Osteoblast (primary cell): ENCODE data around the gene MEF2D. TPM values are rescaled to one million over a fixed set of nuclear protein-coding genes. Genes with fewer than 3 reads are reported as not detected.

ENCODE experiments used
- DNase-seq: peaks from one replicate; pipeline ENCODE4 v3.0.0; 2011; ENCODE audit warnings: low spot score, mixed read lengths; ENCODE audit not compliant: insufficient read length; ENCODE audit errors: missing footprints
- H2AFZ ChIP-seq: 2 replicates; pipeline ENCODE4 v1.6.0; 2011; ENCODE audit warnings: mild to moderate bottlenecking, low read length
- H3K27ac ChIP-seq: 2 replicates; pipeline ENCODE4 v1.5.1; 2011; ENCODE audit warnings: mild to moderate bottlenecking, low read depth, low read length, moderate library complexity
- H3K27me3 ChIP-seq: 2 replicates; pipeline ENCODE4 v1.6.0; 2012; ENCODE audit warnings: mild to moderate bottlenecking, control low read depth, inconsistent platforms, low read length, moderate library complexity; ENCODE audit not compliant: insufficient read depth
- H3K36me3 ChIP-seq: 2 replicates; pipeline ENCODE4 v1.5.1; 2011; ENCODE audit warnings: mild to moderate bottlenecking, low read length, control low read depth, moderate library complexity; ENCODE audit not compliant: insufficient read depth
- H3K4me1 ChIP-seq: 2 replicates; pipeline ENCODE4 v1.5.1; 2011; ENCODE audit warnings: mild to moderate bottlenecking, low read length, control low read depth, moderate library complexity; ENCODE audit not compliant: insufficient read depth
- H3K4me2 ChIP-seq: 2 replicates; pipeline ENCODE4 v1.6.0; 2011; ENCODE audit warnings: mild to moderate bottlenecking, low read length; ENCODE audit not compliant: insufficient read depth
- H3K4me3 ChIP-seq: fragments of 200-600 bp; sonication (generic); 3 replicates; pipeline ENCODE4 v1.5.1; 2012; ENCODE audit warnings: mild to moderate bottlenecking, low read length, inconsistent platforms; ENCODE audit not compliant: insufficient read depth
- H3K79me2 ChIP-seq: 2 replicates; pipeline ENCODE4 v1.6.0; 2012; ENCODE audit warnings: mild to moderate bottlenecking, low read length, control low read depth, inconsistent platforms; ENCODE audit not compliant: insufficient read depth
- H3K9me3 ChIP-seq: 2 replicates; pipeline ENCODE4 v1.5.1; 2011; ENCODE audit warnings: low read depth, low read length, control low read depth
- H4K20me1 ChIP-seq: 2 replicates; pipeline ENCODE4 v1.6.0; 2012; ENCODE audit warnings: mild to moderate bottlenecking, low read length, control low read depth; ENCODE audit not compliant: insufficient read depth
- total RNA-seq: library from RNA; depleted of rRNA; stranded (reverse); fragments of >200 nt; gene quantifications from 2 replicates; pipeline ENCODE4 v1.2.3, GENCODE V29; 2012
- TF ChIP-seq, protein P1 (sequence below): IDR thresholded peaks from 2 replicates; pipeline ENCODE4 v1.5.1; 2011; ENCODE audit warnings: mild to moderate bottlenecking, low read depth, low read length, moderate library complexity; ENCODE audit errors: extremely low read depth

Gene MEF2D
- total RNA-seq, 1 donor = 14.1 TPM

- peaks cover 100% of the 10 kb centered on the region for H3K79me2 ChIP-seq
- no peak overlapping the region for H2AFZ ChIP-seq
- no peaks in the 10 kb centered on the region for H3K9me3 ChIP-seq
- TF ChIP-seq, protein P1, sequence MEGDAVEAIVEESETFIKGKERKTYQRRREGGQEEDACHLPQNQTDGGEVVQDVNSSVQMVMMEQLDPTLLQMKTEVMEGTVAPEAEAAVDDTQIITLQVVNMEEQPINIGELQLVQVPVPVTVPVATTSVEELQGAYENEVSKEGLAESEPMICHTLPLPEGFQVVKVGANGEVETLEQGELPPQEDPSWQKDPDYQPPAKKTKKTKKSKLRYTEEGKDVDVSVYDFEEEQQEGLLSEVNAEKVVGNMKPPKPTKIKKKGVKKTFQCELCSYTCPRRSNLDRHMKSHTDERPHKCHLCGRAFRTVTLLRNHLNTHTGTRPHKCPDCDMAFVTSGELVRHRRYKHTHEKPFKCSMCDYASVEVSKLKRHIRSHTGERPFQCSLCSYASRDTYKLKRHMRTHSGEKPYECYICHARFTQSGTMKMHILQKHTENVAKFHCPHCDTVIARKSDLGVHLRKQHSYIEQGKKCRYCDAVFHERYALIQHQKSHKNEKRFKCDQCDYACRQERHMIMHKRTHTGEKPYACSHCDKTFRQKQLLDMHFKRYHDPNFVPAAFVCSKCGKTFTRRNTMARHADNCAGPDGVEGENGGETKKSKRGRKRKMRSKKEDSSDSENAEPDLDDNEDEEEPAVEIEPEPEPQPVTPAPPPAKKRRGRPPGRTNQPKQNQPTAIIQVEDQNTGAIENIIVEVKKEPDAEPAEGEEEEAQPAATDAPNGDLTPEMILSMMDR = no peak
- H3K27me3 ChIP-seq = no peaks in the 10 kb centered on the region
- peaks cover 98% of the 10 kb centered on the region for H4K20me1 ChIP-seq
- H3K4me2 ChIP-seq = no peak overlapping the region
- peak; percentile 66 for DNase-seq
- H3K36me3 ChIP-seq = peaks cover 14% of the 10 kb centered on the region
- no peak overlapping the region for H3K27ac ChIP-seq
- H3K4me1 ChIP-seq = peaks cover 34% of the 10 kb centered on the region
- no peak overlapping the region for H3K4me3 ChIP-seq
Observed at GRCh38 chr1:156486421-156487344, 13.9 kb downstream of the MEF2D start.

GRCh38 chr1:156485984-156486383, 14.6 kb downstream of the MEF2D start:
- Histone ChIP-seq H3K9me3 (no peaks in the 10 kb centered on the region), H3K36me3 (peaks cover 21% of the 10 kb centered on the region), H3K4me1 (peaks cover 27% of the 10 kb centered on the region), H3K27me3 (no peaks in the 10 kb centered on the region), H3K4me2 (no peak overlapping the region), H3K27ac (no peak overlapping the region), H3K79me2 (peaks cover 100% of the 10 kb centered on the region), H3K4me3 (no peak overlapping the region), H2AFZ (no peak overlapping the region), H4K20me1 (peaks cover 98% of the 10 kb centered on the region)
- TF ChIP-seq, protein P1 = no peak
- DNase-seq = no peak

- H4K20me1 ChIP-seq = peaks cover 97% of the 10 kb centered on the region
Observed at GRCh38 chr1:156484480-156485058, 16.0 kb downstream of the MEF2D start.

More at GRCh38 chr1:156484480-156485058, 16.0 kb downstream of the MEF2D start:
- H2AFZ ChIP-seq = no peak overlapping the region
- H3K9me3 ChIP-seq = no peaks in the 10 kb centered on the region
- H3K4me3 ChIP-seq = no peak overlapping the region
- no peak overlapping the region for H3K4me2 ChIP-seq
- peaks cover 100% of the 10 kb centered on the region for H3K79me2 ChIP-seq
- DNase-seq = peak; percentile 54
- TF ChIP-seq, protein P1 = no peak
- peaks cover 36% of the 10 kb centered on the region for H3K36me3 ChIP-seq
- no peaks in the 10 kb centered on the region for H3K27me3 ChIP-seq
- no peak overlapping the region for H3K27ac ChIP-seq
- H3K4me1 ChIP-seq = peaks cover 13% of the 10 kb centered on the region
